Measurements from ENCODE around the gene ANKRD37. TPM values are rescaled to one million over a fixed set of nuclear protein-coding genes. Genes with fewer than 3 reads are reported as not detected.
A peak's percentile ranks its signal among the peaks of the same experiment; 100 is the strongest.

ANKRD37 gene, protein sequence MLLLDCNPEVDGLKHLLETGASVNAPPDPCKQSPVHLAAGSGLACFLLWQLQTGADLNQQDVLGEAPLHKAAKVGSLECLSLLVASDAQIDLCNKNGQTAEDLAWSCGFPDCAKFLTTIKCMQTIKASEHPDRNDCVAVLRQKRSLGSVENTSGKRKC
- total RNA-seq, result 10 to 100 TPM; 12.9 to 18.6 (median 13.1) TPM
- total RNA-seq (2013), result 8.9 TPM

- H3K36me3 ChIP-seq (ENCODE audit: control insufficient read depth, insufficient read depth, low read length), result peaks cover 11% of the 10 kb centered on the region
- peaks cover 7% of the 10 kb centered on the region for H3K4me1 ChIP-seq (ENCODE audit: control insufficient read depth, insufficient read depth, low read length)
- no peaks in the 10 kb centered on the region for H3K9me3 ChIP-seq (ENCODE audit: control insufficient read depth, insufficient read depth, low read length)
- no peaks in the 10 kb centered on the region for H3K9me3 Mint-ChIP-seq
- no peak for ATAC-seq
- no peaks in the 10 kb centered on the region for H3K36me3 Mint-ChIP-seq
- H3K4me3 ChIP-seq (ENCODE audit: low read length), result peak within 1 kb of the TSS; percentile 96
- no peaks in the 10 kb centered on the region for H3K27me3 Mint-ChIP-seq (ENCODE audit: low read depth in 2 of 2)
- intact Hi-C loops (cut with micrococcal nuclease), result loop anchor here (1.0 to 2.0 kb wide), 2 partner anchors 28 to 74 kb away; partner anchors contain the start of genes CCDC110 and UFSP2
- no peaks in the 10 kb centered on the region for H3K27me3 ChIP-seq (ENCODE audit: control insufficient read depth, insufficient read depth, low read length)
- DNase-seq, result no peak
- no peak for TF ChIP-seq CTCF (IDR thresholded peaks at IDR 0.05)
- peaks cover 25 to 26% of the 10 kb centered on the region in 2 donors for H3K4me1 Mint-ChIP-seq
- WGBS (ENCODE audit: insufficient coverage), result 18% methylated on average over 38 of the region's 38 CpGs
- H3K4me3 Mint-ChIP-seq, result peak within 1 kb of the TSS; percentile 96
- peak within 1 kb of the TSS; percentile 94 to 97 for H3K27ac Mint-ChIP-seq
- peak within 1 kb of the TSS; percentile 99 for H3K27ac ChIP-seq (ENCODE audit: low read length)
These were observed at the start of gene ANKRD37 for GRCh38 chr4:185396724-185397385. Gene ANKRD37, plus strand, starts transcription at chr4:185396841. Its CDS starts 83 bp downstream, at chr4:185396924.

DNA sequence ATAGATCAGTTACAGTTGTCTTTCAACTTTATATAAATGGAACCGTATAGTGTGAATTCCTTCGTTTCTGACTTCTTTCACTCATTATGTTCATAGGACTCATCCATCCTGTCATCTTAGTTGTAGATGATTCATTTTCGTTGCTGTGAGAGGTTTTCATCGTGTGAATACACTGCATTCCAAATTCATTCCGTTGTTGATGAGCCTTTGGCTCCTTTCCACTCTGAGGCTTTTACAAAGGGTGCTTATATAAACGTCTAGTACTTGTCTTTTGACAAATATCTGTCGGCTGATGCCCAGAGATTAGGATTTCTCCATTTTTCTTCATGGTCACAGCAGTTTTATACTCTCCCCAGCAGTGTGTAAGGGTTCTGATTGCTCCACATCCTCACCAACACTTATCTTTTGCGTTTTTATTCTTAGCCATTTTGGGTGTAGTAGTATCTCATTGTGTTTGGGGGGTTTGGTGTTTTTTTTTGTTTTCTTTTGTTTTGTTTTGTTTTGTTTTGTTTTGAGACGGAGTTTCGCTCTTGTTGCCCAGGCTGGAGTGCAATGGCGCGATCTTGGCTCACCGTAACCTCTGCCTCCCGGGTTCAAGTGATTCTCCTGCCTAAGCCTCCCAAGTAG is 49.6 kb upstream of the ANKRD37 start:
- peaks cover 9% of the 10 kb centered on the region for H3K4me1 ChIP-seq (ENCODE audit: control insufficient read depth, insufficient read depth, low read length)
- Mint-ChIP-seq H3K27me3 (ENCODE audit: low read depth in 2 of 2) (no peaks in the 10 kb centered on the region), H3K4me3 (no peak overlapping the region), H3K9me3 (no peaks in the 10 kb centered on the region), H3K36me3 (peaks cover 11% of the 10 kb centered on the region), H3K4me1 (peaks cover 9 to 13% of the 10 kb centered on the region in 2 donors), H3K27ac (no peak overlapping the region)
- peaks cover 14% of the 10 kb centered on the region for H3K36me3 ChIP-seq (ENCODE audit: control insufficient read depth, insufficient read depth, low read length)
- no peaks in the 10 kb centered on the region for H3K9me3 ChIP-seq (ENCODE audit: control insufficient read depth, insufficient read depth, low read length)
- intact Hi-C loops (cut with micrococcal nuclease), result no loop called here
- H3K27ac ChIP-seq (ENCODE audit: low read length), result no peak overlapping the region
- WGBS (ENCODE audit: insufficient coverage), result 98% methylated on average over 13 of the region's 14 CpGs
- no peaks in the 10 kb centered on the region for H3K27me3 ChIP-seq (ENCODE audit: control insufficient read depth, insufficient read depth, low read length)
- ATAC-seq (no peak), DNase-seq (no peak)
- no peak overlapping the region for H3K4me3 ChIP-seq (ENCODE audit: low read length)
- no peak for TF ChIP-seq CTCF (IDR thresholded peaks at IDR 0.05)

DNA sequence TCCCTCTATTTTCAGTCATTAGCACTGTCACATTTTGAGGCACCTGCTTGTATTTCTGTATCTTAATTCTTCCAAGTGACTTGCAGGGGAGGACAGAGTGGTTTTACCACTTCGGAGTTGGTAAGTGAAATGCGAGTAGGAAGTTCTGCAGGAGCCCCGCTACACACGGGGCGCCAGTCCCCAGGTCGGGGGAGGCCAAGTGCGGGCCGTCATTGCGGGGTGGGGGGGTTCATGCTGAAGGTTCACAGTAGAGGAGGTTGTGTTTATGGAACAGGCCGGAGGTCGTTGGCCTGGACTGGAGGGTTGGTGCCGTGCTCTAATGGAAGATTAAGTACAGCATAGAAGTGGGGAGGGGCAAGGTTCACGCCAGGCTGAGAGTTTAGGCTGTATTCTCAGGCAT is 45.0 kb upstream of the ANKRD37 start:
- H3K9me3 Mint-ChIP-seq, result no peaks in the 10 kb centered on the region
- H3K36me3 Mint-ChIP-seq, result peaks cover 11% of the 10 kb centered on the region
- Histone ChIP-seq H3K9me3 (ENCODE audit: control insufficient read depth, insufficient read depth, low read length) (no peaks in the 10 kb centered on the region), H3K27me3 (ENCODE audit: control insufficient read depth, insufficient read depth, low read length) (no peaks in the 10 kb centered on the region), H3K27ac (ENCODE audit: low read length) (no peak overlapping the region), H3K4me1 (ENCODE audit: control insufficient read depth, insufficient read depth, low read length) (no peaks in the 10 kb centered on the region), H3K4me3 (ENCODE audit: low read length) (no peak overlapping the region), H3K36me3 (ENCODE audit: control insufficient read depth, insufficient read depth, low read length) (peaks cover 12% of the 10 kb centered on the region)
- no peak for TF ChIP-seq CTCF (IDR thresholded peaks at IDR 0.05)
- H3K4me3 Mint-ChIP-seq, result no peak overlapping the region
- no peak overlapping the region for H3K27ac Mint-ChIP-seq
- no peaks in the 10 kb centered on the region for H3K27me3 Mint-ChIP-seq (ENCODE audit: low read depth in 2 of 2)
- WGBS (ENCODE audit: insufficient coverage), result 98% methylated on average over 13 of the region's 13 CpGs
- no peaks in the 10 kb centered on the region for H3K4me1 Mint-ChIP-seq
- intact Hi-C loops (cut with micrococcal nuclease), result no loop called here
- ATAC-seq (no peak), DNase-seq (no peak)

Data from natural killer cell (primary cell).